Mesothelial cell of epicardium (in vitro differentiated cells): Measurements from ENCODE around the gene VEPH1. TPM values are rescaled to one million over a fixed set of nuclear protein-coding genes. Genes with fewer than 3 reads are reported as not detected.
"Not testable (repeated sequence)": the region's sequence is repeated elsewhere in the genome, so short reads cannot be mapped to it uniquely, and the experiment has no call there.

Experiments
- DNase-seq, 2 experiments: peaks; one replicate each; pipeline ENCODE4 v3.0.0; 2021; ENCODE audit warnings: low spot score in 2 of 2; ENCODE audit not compliant: unreplicated experiment in 2 of 2
- H3K27ac Mint-ChIP-seq: 2 replicates; pipeline ENCODE4 v1.8.0; 2021; ENCODE audit warnings: mixed read lengths
- H3K27me3 Mint-ChIP-seq: 2 replicates; pipeline ENCODE4 v1.8.0; 2021; ENCODE audit warnings: low read depth, mixed read lengths
- H3K36me3 Mint-ChIP-seq: 2 replicates; pipeline ENCODE4 v1.8.0; 2021; ENCODE audit warnings: mixed read lengths
- H3K4me1 Mint-ChIP-seq: 2 replicates; pipeline ENCODE4 v1.8.0; 2021; ENCODE audit warnings: mixed read lengths
- H3K4me3 Mint-ChIP-seq: 2 replicates; pipeline ENCODE4 v1.8.0; 2021; ENCODE audit warnings: mild to moderate bottlenecking, moderate library complexity, mixed read lengths
- H3K9me3 Mint-ChIP-seq: 2 replicates; pipeline ENCODE4 v1.8.0; 2021; ENCODE audit warnings: mixed read lengths
- CTCF ChIP-seq: fragments of 200-600 bp; sonication (generic); IDR thresholded peaks from one replicate; pipeline ENCODE4 v1.5.0; 2021; ENCODE audit warnings: antibody characterized with exemption; ENCODE audit not compliant: unreplicated experiment
- total RNA-seq: library from RNA; stranded (reverse); gene quantifications from 3 replicates; pipeline ENCODE4 v1.2.1, GENCODE V29; 2021

VEPH1 gene
- total RNA-seq, 1 donor from 2014 or later = 10.2 TPM

DNA sequence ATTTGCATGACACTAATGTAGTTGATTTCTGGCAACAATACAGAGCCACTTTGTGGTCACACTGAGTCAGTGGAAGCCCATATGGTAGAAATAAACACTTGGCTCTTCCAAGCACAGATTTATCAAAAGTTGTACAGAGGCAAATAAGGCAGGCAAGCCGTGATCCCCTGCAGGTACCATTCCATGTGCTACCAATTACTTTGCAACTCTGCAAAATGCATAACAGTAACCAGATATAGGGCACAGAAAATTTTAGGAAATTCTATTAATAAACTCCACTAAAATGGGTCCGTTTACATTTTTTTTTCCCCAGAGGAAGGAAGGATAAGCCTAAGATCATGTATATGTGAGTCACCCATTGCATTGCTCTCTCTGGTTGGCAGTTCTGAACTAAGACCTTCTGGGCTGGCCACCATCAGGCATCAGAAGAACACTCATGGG is 169.6 kb downstream of the VEPH1 start:
- Mint-ChIP-seq H3K36me3 (no peaks in the 10 kb centered on the region), H3K27me3 (no peaks in the 10 kb centered on the region), H3K27ac (no peak overlapping the region), H3K4me3 (no peak overlapping the region), H3K4me1 (peaks cover 5% of the 10 kb centered on the region), H3K9me3 (no peaks in the 10 kb centered on the region)
- TF ChIP-seq CTCF = no peak
- DNase-seq = no peak

- peaks cover 8% of the 10 kb centered on the region for H3K9me3 Mint-ChIP-seq
- no peaks in the 10 kb centered on the region for H3K27me3 Mint-ChIP-seq
- peaks cover 5% of the 10 kb centered on the region for H3K4me1 Mint-ChIP-seq
- no peak overlapping the region for H3K4me3 Mint-ChIP-seq
- H3K27ac Mint-ChIP-seq = no peak overlapping the region
- no peak for TF ChIP-seq CTCF
- peaks cover 3% of the 10 kb centered on the region for H3K36me3 Mint-ChIP-seq
- no peak for DNase-seq
These were observed 173.0 kb downstream of the VEPH1 start for GRCh38 chr3:157330206-157330605.

- TF ChIP-seq CTCF = no peak
These were observed 173.7 kb downstream of the VEPH1 start for GRCh38 chr3:157329551-157329950.

GRCh38 chr3:157327837-157328236 is 175.4 kb downstream of the VEPH1 start:
- DNase-seq = no peak
- H3K27ac Mint-ChIP-seq = no peak overlapping the region
- TF ChIP-seq CTCF = no peak
- peaks cover 13% of the 10 kb centered on the region for H3K9me3 Mint-ChIP-seq
- no peaks in the 10 kb centered on the region for H3K27me3 Mint-ChIP-seq
- H3K4me3 Mint-ChIP-seq = no peak overlapping the region
- peaks cover 5% of the 10 kb centered on the region for H3K4me1 Mint-ChIP-seq
- peaks cover 3% of the 10 kb centered on the region for H3K36me3 Mint-ChIP-seq

More at GRCh38 chr3:157329551-157329950, 173.7 kb downstream of the VEPH1 start:
- peaks cover 3% of the 10 kb centered on the region for H3K36me3 Mint-ChIP-seq
- no peak overlapping the region for H3K27ac Mint-ChIP-seq
- H3K9me3 Mint-ChIP-seq = peaks cover 13% of the 10 kb centered on the region
- H3K4me1 Mint-ChIP-seq = peaks cover 5% of the 10 kb centered on the region
- no peak for DNase-seq
- no peak overlapping the region for H3K4me3 Mint-ChIP-seq
- no peaks in the 10 kb centered on the region for H3K27me3 Mint-ChIP-seq

- H3K4me3 Mint-ChIP-seq = no peak overlapping the region
- TF ChIP-seq CTCF = no peak
- H3K27ac Mint-ChIP-seq = no peak overlapping the region
- no peak for DNase-seq
- H3K4me1 Mint-ChIP-seq = peaks cover 6% of the 10 kb centered on the region
- H3K9me3 Mint-ChIP-seq = peaks cover 14% of the 10 kb centered on the region
- H3K27me3 Mint-ChIP-seq = no peaks in the 10 kb centered on the region
- H3K36me3 Mint-ChIP-seq = peaks cover 3% of the 10 kb centered on the region
These were observed 176.2 kb downstream of the VEPH1 start for GRCh38 chr3:157327018-157327417.

DNA sequence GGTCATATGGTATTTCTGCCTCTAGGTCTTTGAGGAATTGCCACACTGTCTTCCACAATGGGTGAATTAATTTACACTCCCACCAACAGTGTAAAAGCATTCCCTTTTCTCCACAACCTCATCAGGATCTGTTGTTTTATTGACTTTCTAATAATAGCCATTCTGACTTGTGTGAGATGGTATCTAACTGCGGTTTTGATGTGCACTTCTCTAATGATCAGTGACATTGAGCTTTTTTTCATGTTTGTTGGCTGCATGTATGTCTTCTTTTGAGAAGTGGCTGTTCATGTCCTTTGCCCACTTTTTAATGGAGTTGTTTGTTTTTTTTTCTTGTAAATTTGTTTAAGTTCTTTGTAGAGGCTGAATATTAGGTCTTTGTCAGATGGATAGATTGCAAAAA is 178.3 kb downstream of the VEPH1 start:
- Mint-ChIP-seq H3K4me1 (peaks cover 19% of the 10 kb centered on the region), H3K9me3 (peaks cover 16% of the 10 kb centered on the region)
- not testable (repeated sequence) for DNase-seq, H3K36me3 Mint-ChIP-seq, H3K27me3 Mint-ChIP-seq, H3K27ac Mint-ChIP-seq, H3K4me3 Mint-ChIP-seq
